ENCODE results near the gene GSTA4. TPM values are rescaled to one million over a fixed set of nuclear protein-coding genes. Genes with fewer than 3 reads are reported as not detected.

The GSTA4 gene
- total RNA-seq, 1 experiment from 2014 or later = 3.9 TPM

DNA sequence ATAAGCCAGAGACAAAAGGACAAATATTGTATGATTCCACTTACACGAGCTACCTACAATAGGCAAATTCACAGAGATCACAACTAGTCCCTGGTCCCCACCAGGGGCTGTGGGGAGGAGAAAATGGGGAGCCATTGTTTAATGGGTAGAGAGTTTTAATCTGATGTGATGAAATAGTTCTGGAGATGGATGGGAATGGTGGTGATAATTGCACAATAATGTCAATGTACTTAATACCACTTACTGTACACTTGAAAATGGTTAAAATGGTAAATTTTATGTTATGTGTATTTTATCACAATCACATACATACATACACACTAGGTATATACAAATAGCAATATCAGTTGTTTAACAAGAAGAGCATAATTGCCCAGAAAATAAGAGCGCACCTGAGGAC, 61.3 kb downstream of the GSTA4 start:
- CTCF ChIA-PET = no interaction called here
- POLR2A ChIA-PET = no interaction called here
- Histone ChIP-seq H3K4me3 (ENCODE audit: low read depth in 2 of 2, low read length in 2 of 2) (no peak overlapping the region), H3K27me3 (ENCODE audit: control insufficient read depth, insufficient read depth, low read length) (no peaks in the 10 kb centered on the region), H3K36me3 (ENCODE audit: control insufficient read depth, insufficient read depth, low read length) (no peaks in the 10 kb centered on the region), H3K27ac (ENCODE audit: low read length) (no peak overlapping the region), H3K4me1 (ENCODE audit: control insufficient read depth, insufficient read depth, low read length) (no peaks in the 10 kb centered on the region), H3K9me3 (ENCODE audit: control insufficient read depth, insufficient read depth, low read depth, low read length) (no peaks in the 10 kb centered on the region)
- TF ChIP-seq, protein P1, sequence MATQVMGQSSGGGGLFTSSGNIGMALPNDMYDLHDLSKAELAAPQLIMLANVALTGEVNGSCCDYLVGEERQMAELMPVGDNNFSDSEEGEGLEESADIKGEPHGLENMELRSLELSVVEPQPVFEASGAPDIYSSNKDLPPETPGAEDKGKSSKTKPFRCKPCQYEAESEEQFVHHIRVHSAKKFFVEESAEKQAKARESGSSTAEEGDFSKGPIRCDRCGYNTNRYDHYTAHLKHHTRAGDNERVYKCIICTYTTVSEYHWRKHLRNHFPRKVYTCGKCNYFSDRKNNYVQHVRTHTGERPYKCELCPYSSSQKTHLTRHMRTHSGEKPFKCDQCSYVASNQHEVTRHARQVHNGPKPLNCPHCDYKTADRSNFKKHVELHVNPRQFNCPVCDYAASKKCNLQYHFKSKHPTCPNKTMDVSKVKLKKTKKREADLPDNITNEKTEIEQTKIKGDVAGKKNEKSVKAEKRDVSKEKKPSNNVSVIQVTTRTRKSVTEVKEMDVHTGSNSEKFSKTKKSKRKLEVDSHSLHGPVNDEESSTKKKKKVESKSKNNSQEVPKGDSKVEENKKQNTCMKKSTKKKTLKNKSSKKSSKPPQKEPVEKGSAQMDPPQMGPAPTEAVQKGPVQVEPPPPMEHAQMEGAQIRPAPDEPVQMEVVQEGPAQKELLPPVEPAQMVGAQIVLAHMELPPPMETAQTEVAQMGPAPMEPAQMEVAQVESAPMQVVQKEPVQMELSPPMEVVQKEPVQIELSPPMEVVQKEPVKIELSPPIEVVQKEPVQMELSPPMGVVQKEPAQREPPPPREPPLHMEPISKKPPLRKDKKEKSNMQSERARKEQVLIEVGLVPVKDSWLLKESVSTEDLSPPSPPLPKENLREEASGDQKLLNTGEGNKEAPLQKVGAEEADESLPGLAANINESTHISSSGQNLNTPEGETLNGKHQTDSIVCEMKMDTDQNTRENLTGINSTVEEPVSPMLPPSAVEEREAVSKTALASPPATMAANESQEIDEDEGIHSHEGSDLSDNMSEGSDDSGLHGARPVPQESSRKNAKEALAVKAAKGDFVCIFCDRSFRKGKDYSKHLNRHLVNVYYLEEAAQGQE (IDR thresholded peaks at IDR 0.05; ENCODE audit: insufficient read depth in 1 of 2, low read depth in 2 of 2, low read length in 1 of 2) = no peak
- TF ChIP-seq POLR2AphosphoS5 (IDR thresholded peaks at IDR 0.05; ENCODE audit: low read depth, low read length) (no peak), SIN3A (IDR thresholded peaks at IDR 0.05; ENCODE audit: borderline replicate concordance, insufficient read depth, low read depth, low read length) (no peak), TCF7L2 (IDR thresholded peaks at IDR 0.05; ENCODE audit: low read depth, low read length) (no peak)
- TF ChIP-seq, protein P2, sequence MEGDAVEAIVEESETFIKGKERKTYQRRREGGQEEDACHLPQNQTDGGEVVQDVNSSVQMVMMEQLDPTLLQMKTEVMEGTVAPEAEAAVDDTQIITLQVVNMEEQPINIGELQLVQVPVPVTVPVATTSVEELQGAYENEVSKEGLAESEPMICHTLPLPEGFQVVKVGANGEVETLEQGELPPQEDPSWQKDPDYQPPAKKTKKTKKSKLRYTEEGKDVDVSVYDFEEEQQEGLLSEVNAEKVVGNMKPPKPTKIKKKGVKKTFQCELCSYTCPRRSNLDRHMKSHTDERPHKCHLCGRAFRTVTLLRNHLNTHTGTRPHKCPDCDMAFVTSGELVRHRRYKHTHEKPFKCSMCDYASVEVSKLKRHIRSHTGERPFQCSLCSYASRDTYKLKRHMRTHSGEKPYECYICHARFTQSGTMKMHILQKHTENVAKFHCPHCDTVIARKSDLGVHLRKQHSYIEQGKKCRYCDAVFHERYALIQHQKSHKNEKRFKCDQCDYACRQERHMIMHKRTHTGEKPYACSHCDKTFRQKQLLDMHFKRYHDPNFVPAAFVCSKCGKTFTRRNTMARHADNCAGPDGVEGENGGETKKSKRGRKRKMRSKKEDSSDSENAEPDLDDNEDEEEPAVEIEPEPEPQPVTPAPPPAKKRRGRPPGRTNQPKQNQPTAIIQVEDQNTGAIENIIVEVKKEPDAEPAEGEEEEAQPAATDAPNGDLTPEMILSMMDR (IDR thresholded peaks at IDR 0.05) = no peak
- no peak for ATAC-seq
- in situ Hi-C loops (cut with HindIII; ENCODE audit: low pct_unique_long_range_greater_than_20kb, low sequenced_read_pairs) = no loop called here
- no TSS peak for BruUV-seq (replicated peaks)
- no peak for DNase-seq (ENCODE audit: low read depth, low spot score)
- intact Hi-C loops (cut with micrococcal nuclease; ENCODE audit: unreplicated experiment) = no loop called here

DNA sequence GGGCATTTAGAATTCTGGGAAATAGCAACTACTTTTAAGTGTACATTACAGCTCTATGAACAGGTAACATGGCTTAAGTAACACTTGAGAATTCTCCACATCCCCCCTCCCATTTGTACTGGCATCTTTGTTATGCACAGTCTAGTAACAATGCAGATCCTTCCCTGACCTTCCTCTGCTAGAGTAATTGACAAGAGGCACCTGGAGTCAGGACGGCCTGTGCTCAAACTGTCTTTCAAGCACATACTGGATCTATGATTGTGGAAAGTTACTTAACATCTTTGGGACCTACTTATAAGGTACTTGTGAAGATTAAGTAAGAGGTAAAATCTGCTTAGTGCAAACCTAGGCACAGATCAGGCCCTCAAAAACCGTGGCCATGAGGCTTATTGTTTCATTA, 63.7 kb downstream of the GSTA4 start:
- BruUV-seq (replicated peaks) = no TSS peak
- Histone ChIP-seq H3K27me3 (ENCODE audit: control insufficient read depth, insufficient read depth, low read length) (no peaks in the 10 kb centered on the region), H3K27ac (ENCODE audit: low read length) (no peak overlapping the region), H3K9me3 (ENCODE audit: control insufficient read depth, insufficient read depth, low read depth, low read length) (no peaks in the 10 kb centered on the region), H3K36me3 (ENCODE audit: control insufficient read depth, insufficient read depth, low read length) (no peaks in the 10 kb centered on the region), H3K4me3 (ENCODE audit: low read depth in 2 of 2, low read length in 2 of 2) (no peak overlapping the region), H3K4me1 (ENCODE audit: control insufficient read depth, insufficient read depth, low read length) (peaks cover 6% of the 10 kb centered on the region)
- intact Hi-C loops (cut with micrococcal nuclease; ENCODE audit: unreplicated experiment) (no loop called here), in situ Hi-C loops (cut with HindIII; ENCODE audit: low pct_unique_long_range_greater_than_20kb, low sequenced_read_pairs) (no loop called here)
- ATAC-seq (no peak), DNase-seq (ENCODE audit: low read depth, low spot score) (no peak)
- POLR2A ChIA-PET = interaction anchor here (0.7 kb wide), 1 partner anchor 799 kb away, joined by 3 read pairs; no protein-coding TSS in a partner anchor
- CTCF ChIA-PET = no interaction called here
- TF ChIP-seq POLR2AphosphoS5 (IDR thresholded peaks at IDR 0.05; ENCODE audit: low read depth, low read length) = no peak
- TF ChIP-seq TCF7L2 (IDR thresholded peaks at IDR 0.05; ENCODE audit: low read depth, low read length) = no peak
- TF ChIP-seq, protein P1 (IDR thresholded peaks at IDR 0.05; ENCODE audit: insufficient read depth in 1 of 2, low read depth in 2 of 2, low read length in 1 of 2) = no peak
- TF ChIP-seq, protein P2 (IDR thresholded peaks at IDR 0.05) = no peak
- TF ChIP-seq SIN3A (IDR thresholded peaks at IDR 0.05; ENCODE audit: borderline replicate concordance, insufficient read depth, low read depth, low read length) = no peak

Data from Panc1 (cell line).